Measurements from ENCODE around the gene FAM83B.

FAM83B gene

GRCh38 chr6:54910921-54911320 lies 64.3 kb downstream of the FAM83B start:
- Histone ChIP-seq H2AFZ (ENCODE audit: low read depth, low read length, severe bottlenecking) (no peak overlapping the region), H3K4me2 (ENCODE audit: low read depth, low read length, poor library complexity, severe bottlenecking) (no peak overlapping the region), H3K27ac (ENCODE audit: low read depth, low read length) (no peak overlapping the region), H3K9me3 (ENCODE audit: insufficient read depth, low read length) (no peaks in the 10 kb centered on the region), H3F3A (ENCODE audit: insufficient read depth) (no peaks in the 10 kb centered on the region), H3K27me3 (ENCODE audit: low read length) (no peaks in the 10 kb centered on the region), H3K9ac (ENCODE audit: low read length) (no peak overlapping the region), H3K9me2 (replicated peaks; ENCODE audit: insufficient read depth, low read length) (no peaks in the 10 kb centered on the region), H3K36me3 (ENCODE audit: low read length) (no peaks in the 10 kb centered on the region), H3K79me2 (ENCODE audit: insufficient read depth, low read length) (no peaks in the 10 kb centered on the region), H3K4me3 (ENCODE audit: insufficient read depth, low read length, poor library complexity, severe bottlenecking) (no peak overlapping the region), H4K20me1 (ENCODE audit: low read depth, low read length) (no peaks in the 10 kb centered on the region)
- no peak for TF ChIP-seq CTCF (IDR thresholded peaks at IDR 0.05; ENCODE audit: insufficient read depth, low read length, poor library complexity, severe bottlenecking)
- no peak for TF ChIP-seq EZH2phosphoT487 (conservative IDR thresholded peaks at IDR 0.05; ENCODE audit: low read length)

GRCh38 chr6:54913211-54913610 lies 66.6 kb downstream of the FAM83B start:
- H2AFZ ChIP-seq (ENCODE audit: low read depth, low read length, severe bottlenecking), result no peak overlapping the region
- no peaks in the 10 kb centered on the region for H3K79me2 ChIP-seq (ENCODE audit: insufficient read depth, low read length)
- H3F3A ChIP-seq (ENCODE audit: insufficient read depth), result no peaks in the 10 kb centered on the region
- no peak for TF ChIP-seq EZH2phosphoT487 (conservative IDR thresholded peaks at IDR 0.05; ENCODE audit: low read length)
- no peak for TF ChIP-seq CTCF (IDR thresholded peaks at IDR 0.05; ENCODE audit: insufficient read depth, low read length, poor library complexity, severe bottlenecking)
- H3K4me3 ChIP-seq (ENCODE audit: insufficient read depth, low read length, poor library complexity, severe bottlenecking), result no peak overlapping the region
- H3K27ac ChIP-seq (ENCODE audit: low read depth, low read length), result no peak overlapping the region
- H4K20me1 ChIP-seq (ENCODE audit: low read depth, low read length), result no peaks in the 10 kb centered on the region
- no peaks in the 10 kb centered on the region for H3K27me3 ChIP-seq (ENCODE audit: low read length)
- H3K36me3 ChIP-seq (ENCODE audit: low read length), result no peaks in the 10 kb centered on the region
- no peak overlapping the region for H3K9ac ChIP-seq (ENCODE audit: low read length)
- H3K9me3 ChIP-seq (ENCODE audit: insufficient read depth, low read length), result no peaks in the 10 kb centered on the region
- H3K9me2 ChIP-seq (replicated peaks; ENCODE audit: insufficient read depth, low read length), result no peaks in the 10 kb centered on the region
- no peak overlapping the region for H3K4me2 ChIP-seq (ENCODE audit: low read depth, low read length, poor library complexity, severe bottlenecking)

- Histone ChIP-seq H3K9me2 (replicated peaks; ENCODE audit: insufficient read depth, low read length) (no peaks in the 10 kb centered on the region), H3K4me2 (ENCODE audit: low read depth, low read length, poor library complexity, severe bottlenecking) (no peak overlapping the region), H4K20me1 (ENCODE audit: low read depth, low read length) (no peaks in the 10 kb centered on the region), H3K27me3 (ENCODE audit: low read length) (no peaks in the 10 kb centered on the region), H3K27ac (ENCODE audit: low read depth, low read length) (no peak overlapping the region), H3F3A (ENCODE audit: insufficient read depth) (no peaks in the 10 kb centered on the region), H3K9me3 (ENCODE audit: insufficient read depth, low read length) (no peaks in the 10 kb centered on the region), H3K4me3 (ENCODE audit: insufficient read depth, low read length, poor library complexity, severe bottlenecking) (no peak overlapping the region), H3K79me2 (ENCODE audit: insufficient read depth, low read length) (no peaks in the 10 kb centered on the region), H3K9ac (ENCODE audit: low read length) (no peak overlapping the region), H3K36me3 (ENCODE audit: low read length) (no peaks in the 10 kb centered on the region), H2AFZ (ENCODE audit: low read depth, low read length, severe bottlenecking) (no peak overlapping the region)
- no peak for TF ChIP-seq EZH2phosphoT487 (conservative IDR thresholded peaks at IDR 0.05; ENCODE audit: low read length)
- no peak for TF ChIP-seq CTCF (IDR thresholded peaks at IDR 0.05; ENCODE audit: insufficient read depth, low read length, poor library complexity, severe bottlenecking)
These were observed 70.3 kb downstream of the FAM83B start for GRCh38 chr6:54916858-54917257.

Measured in SU-DHL-6 (cell line).